ENCODE results near the gene GRIN3A. TPM values are rescaled to one million over a fixed set of nuclear protein-coding genes. Genes with fewer than 3 reads are reported as not detected.

The GRIN3A gene
- polyA plus RNA-seq = under 1 TPM in 1 of 2 donors, not detected in 1; under 0.01 TPM

DNA sequence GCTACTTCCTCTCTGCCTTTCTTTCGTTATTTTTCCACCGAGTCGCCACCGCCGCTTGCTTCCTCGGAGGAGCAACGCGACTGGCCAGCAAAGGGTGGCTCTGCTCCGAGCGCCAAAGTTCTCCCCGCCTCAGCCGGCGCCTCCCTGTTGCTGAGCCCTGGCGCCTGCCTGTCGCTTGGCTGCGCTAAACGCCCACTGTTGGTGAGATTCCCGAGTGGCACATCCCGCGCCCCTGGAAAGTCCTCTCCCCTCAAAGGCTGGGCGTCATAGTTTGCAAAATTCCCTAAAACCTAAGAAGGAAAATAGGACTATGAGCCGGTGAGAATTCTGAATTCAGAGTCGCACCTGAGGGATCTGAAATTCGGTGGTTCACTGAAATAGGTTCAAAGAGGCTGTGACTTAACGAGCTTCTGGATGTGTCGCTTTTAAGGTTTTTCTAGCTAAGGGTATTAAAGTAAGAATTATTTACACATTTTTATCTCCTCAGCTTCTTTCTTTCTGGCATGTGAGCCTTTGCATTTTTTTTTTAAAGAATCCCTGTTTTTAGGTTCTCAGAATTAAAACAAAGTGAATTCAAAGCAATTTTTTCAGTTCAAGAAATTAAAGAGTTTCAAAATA lies at the start of gene GRIN3A:
Gene GRIN3A (minus strand): TSS at position 82 of the 618 bp plus-strand sequence. CDS start 668 bp downstream, outside the sequence.
- H3K27ac ChIP-seq (ENCODE audit: low read depth in 2 of 2, low read length in 1 of 2) = no peak within 1 kb of the TSS
- H3K4me3 ChIP-seq (ENCODE audit: low read depth in 1 of 2, low read length in 2 of 2) = peak within 1 kb of the TSS in 1 of 2 donors; percentile 7
- 3% methylated on average over 26 of the region's 26 CpGs for WGBS, 2 donors
- H3K36me3 ChIP-seq (ENCODE audit: control insufficient read depth in 2 of 2, insufficient read depth in 2 of 2, low read length in 1 of 2) = no peaks in the 10 kb centered on the region
- peaks cover 0 to 3% of the 10 kb centered on the region in 2 donors for H3K9me3 ChIP-seq (ENCODE audit: control insufficient read depth in 2 of 2, insufficient read depth in 1 of 2, low read depth in 1 of 2, low read length in 1 of 2)
- H3K4me1 ChIP-seq (ENCODE audit: control insufficient read depth in 2 of 2, insufficient read depth in 2 of 2, low read length in 1 of 2) = peaks cover 4 to 11% of the 10 kb centered on the region in 2 donors
- peaks cover 4 to 11% of the 10 kb centered on the region in 2 donors for H3K27me3 ChIP-seq (ENCODE audit: control insufficient read depth in 1 of 2, insufficient read depth in 2 of 2, low read length in 2 of 2)

DNA sequence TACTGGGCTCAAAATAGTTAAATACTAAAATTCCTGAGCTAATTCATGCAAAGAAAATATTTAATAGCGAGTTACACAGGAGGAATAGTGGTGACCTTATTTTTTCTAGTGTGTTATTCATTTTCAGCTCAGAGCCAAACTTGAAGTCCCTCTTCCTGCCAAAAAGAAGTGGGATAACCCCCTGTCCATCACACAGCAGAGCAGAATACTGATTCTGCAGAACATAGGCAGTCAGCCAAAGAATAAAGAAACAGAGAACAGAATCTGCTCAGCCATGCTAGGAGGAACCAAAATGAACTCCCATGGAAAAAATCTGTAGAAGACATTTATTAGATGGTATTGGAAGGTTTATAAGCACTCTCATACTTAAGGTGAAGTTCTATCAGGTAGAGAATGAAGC lies 49.4 kb upstream of the GRIN3A start:
- no peak overlapping the region for H3K4me3 ChIP-seq (ENCODE audit: low read depth in 1 of 2, low read length in 2 of 2)

GRCh38 chr9:101778332-101778731 lies 39.9 kb upstream of the GRIN3A start:
- H3K27me3 ChIP-seq (ENCODE audit: control insufficient read depth in 1 of 2, insufficient read depth in 2 of 2, low read length in 2 of 2) = no peaks in the 10 kb centered on the region
- WGBS, 2 donors = 83 to 84% methylated on average over 4 of the region's 4 CpGs
- no peak overlapping the region for H3K4me3 ChIP-seq (ENCODE audit: low read depth in 1 of 2, low read length in 2 of 2)
- H3K9me3 ChIP-seq (ENCODE audit: control insufficient read depth in 2 of 2, insufficient read depth in 1 of 2, low read depth in 1 of 2, low read length in 1 of 2) = no peaks in the 10 kb centered on the region
- no peaks in the 10 kb centered on the region for H3K36me3 ChIP-seq (ENCODE audit: control insufficient read depth in 2 of 2, insufficient read depth in 2 of 2, low read length in 1 of 2)
- H3K4me1 ChIP-seq (ENCODE audit: control insufficient read depth in 2 of 2, insufficient read depth in 2 of 2, low read length in 1 of 2) = no peaks in the 10 kb centered on the region
- no peak overlapping the region for H3K27ac ChIP-seq (ENCODE audit: low read depth in 2 of 2, low read length in 1 of 2)

More for the DNA sequence above, 49.4 kb upstream of the GRIN3A start:
- WGBS, 2 donors = 13 to 19% methylated on average over 1 of the region's 1 CpG
- Histone ChIP-seq H3K27ac (ENCODE audit: low read depth in 2 of 2, low read length in 1 of 2) (no peak overlapping the region), H3K36me3 (ENCODE audit: control insufficient read depth in 2 of 2, insufficient read depth in 2 of 2, low read length in 1 of 2) (no peaks in the 10 kb centered on the region), H3K27me3 (ENCODE audit: control insufficient read depth in 1 of 2, insufficient read depth in 2 of 2, low read length in 2 of 2) (no peaks in the 10 kb centered on the region), H3K4me1 (ENCODE audit: control insufficient read depth in 2 of 2, insufficient read depth in 2 of 2, low read length in 1 of 2) (no peaks in the 10 kb centered on the region), H3K9me3 (ENCODE audit: control insufficient read depth in 2 of 2, insufficient read depth in 1 of 2, low read depth in 1 of 2, low read length in 1 of 2) (no peaks in the 10 kb centered on the region)

DNA sequence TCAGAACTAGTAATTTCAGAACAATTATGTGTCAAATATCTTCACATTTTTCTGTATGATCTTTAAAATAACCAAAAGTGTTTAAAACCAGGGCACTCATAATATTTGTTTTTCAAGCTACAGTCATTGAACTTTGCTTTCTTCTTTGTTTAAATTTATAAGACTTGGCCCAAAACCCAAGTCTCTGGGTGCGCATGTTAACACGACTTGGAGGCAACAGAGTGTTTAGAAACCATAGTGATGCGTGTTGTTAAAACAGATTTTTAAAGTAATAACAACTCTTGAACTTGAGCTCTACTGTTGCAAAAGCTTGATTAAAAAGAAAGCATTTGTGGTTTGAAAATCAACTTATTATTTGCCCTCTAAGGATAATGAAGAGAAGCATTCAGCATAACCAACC lies 26.0 kb upstream of the GRIN3A start:
- 65% methylated on average over 3 of the region's 3 CpGs for WGBS, 2 donors
- no peak overlapping the region for H3K27ac ChIP-seq (ENCODE audit: low read depth in 2 of 2, low read length in 1 of 2)
- H3K36me3 ChIP-seq (ENCODE audit: control insufficient read depth in 2 of 2, insufficient read depth in 2 of 2, low read length in 1 of 2) = no peaks in the 10 kb centered on the region
- H3K4me3 ChIP-seq (ENCODE audit: low read depth in 1 of 2, low read length in 2 of 2) = no peak overlapping the region
- H3K4me1 ChIP-seq (ENCODE audit: control insufficient read depth in 2 of 2, insufficient read depth in 2 of 2, low read length in 1 of 2) = no peaks in the 10 kb centered on the region
- no peaks in the 10 kb centered on the region for H3K27me3 ChIP-seq (ENCODE audit: control insufficient read depth in 1 of 2, insufficient read depth in 2 of 2, low read length in 2 of 2)
- H3K9me3 ChIP-seq (ENCODE audit: control insufficient read depth in 2 of 2, insufficient read depth in 1 of 2, low read depth in 1 of 2, low read length in 1 of 2) = no peaks in the 10 kb centered on the region

DNA sequence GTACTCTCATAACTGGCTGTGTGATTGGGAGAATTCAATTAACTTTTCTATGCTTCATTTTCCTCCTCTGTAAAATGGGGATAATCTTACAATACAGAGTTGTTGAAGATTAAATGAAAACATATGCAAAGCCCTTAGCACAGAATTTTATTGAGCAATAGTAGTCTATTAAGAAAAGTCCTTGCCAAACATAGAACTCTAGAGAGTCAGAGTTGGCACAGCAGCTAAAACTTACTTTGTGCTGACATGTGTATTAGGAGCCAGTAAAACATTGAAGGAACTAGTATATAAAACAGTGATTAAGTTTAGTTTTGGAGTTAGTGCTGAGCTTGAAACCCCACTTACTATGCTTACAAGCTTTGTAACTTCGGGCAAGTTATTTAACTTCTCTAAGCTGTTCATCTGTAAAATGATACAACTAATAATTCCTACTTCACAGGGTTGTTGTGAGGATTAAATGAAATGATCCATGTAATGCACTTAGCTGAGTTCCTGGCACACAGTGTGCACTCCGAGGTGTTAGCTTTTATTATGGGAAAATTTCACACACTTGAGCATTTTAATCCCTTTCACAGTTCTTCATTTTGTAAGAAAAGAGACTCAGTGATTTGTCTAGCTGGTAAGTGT lies 20.0 kb upstream of the GRIN3A start:
- whole genome bisulfite sequencing, 2 donors = 24 to 33% methylated on average over 2 of the region's 2 CpGs
- no peaks in the 10 kb centered on the region for H3K9me3 ChIP-seq (ENCODE audit: control insufficient read depth in 2 of 2, insufficient read depth in 1 of 2, low read depth in 1 of 2, low read length in 1 of 2)
- H3K27me3 ChIP-seq (ENCODE audit: control insufficient read depth in 1 of 2, insufficient read depth in 2 of 2, low read length in 2 of 2) = no peaks in the 10 kb centered on the region
- no peak overlapping the region for H3K4me3 ChIP-seq (ENCODE audit: low read depth in 1 of 2, low read length in 2 of 2)
- no peaks in the 10 kb centered on the region for H3K4me1 ChIP-seq (ENCODE audit: control insufficient read depth in 2 of 2, insufficient read depth in 2 of 2, low read length in 1 of 2)
- H3K36me3 ChIP-seq (ENCODE audit: control insufficient read depth in 2 of 2, insufficient read depth in 2 of 2, low read length in 1 of 2) = no peaks in the 10 kb centered on the region
- H3K27ac ChIP-seq (ENCODE audit: low read depth in 2 of 2, low read length in 1 of 2) = no peak overlapping the region

DNA sequence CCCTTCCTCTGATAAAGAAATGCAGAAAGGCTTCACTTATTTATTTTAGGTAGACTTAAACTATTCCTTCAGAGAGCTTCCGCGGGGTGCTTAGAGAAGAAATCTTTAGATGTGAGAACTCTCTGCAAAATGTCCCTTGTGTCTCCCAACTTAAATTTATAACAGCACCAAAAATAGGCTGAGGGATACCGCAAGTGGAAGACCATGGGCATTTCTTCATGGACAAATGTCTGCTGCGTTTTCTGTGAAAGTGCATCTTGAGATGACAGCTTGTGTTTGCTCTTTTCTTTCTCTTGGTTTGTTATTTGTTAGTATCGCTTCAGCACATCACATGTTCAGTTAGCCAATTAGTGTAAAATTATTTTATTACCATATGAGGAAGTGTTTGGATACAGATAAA lies 15.3 kb upstream of the GRIN3A start:
- WGBS, 2 donors = 85 to 86% methylated on average over 5 of the region's 5 CpGs
- Histone ChIP-seq H3K27ac (ENCODE audit: low read depth in 2 of 2, low read length in 1 of 2) (no peak overlapping the region), H3K36me3 (ENCODE audit: control insufficient read depth in 2 of 2, insufficient read depth in 2 of 2, low read length in 1 of 2) (no peaks in the 10 kb centered on the region), H3K9me3 (ENCODE audit: control insufficient read depth in 2 of 2, insufficient read depth in 1 of 2, low read depth in 1 of 2, low read length in 1 of 2) (no peaks in the 10 kb centered on the region), H3K4me1 (ENCODE audit: control insufficient read depth in 2 of 2, insufficient read depth in 2 of 2, low read length in 1 of 2) (no peaks in the 10 kb centered on the region), H3K27me3 (ENCODE audit: control insufficient read depth in 1 of 2, insufficient read depth in 2 of 2, low read length in 2 of 2) (no peaks in the 10 kb centered on the region), H3K4me3 (ENCODE audit: low read depth in 1 of 2, low read length in 2 of 2) (no peak overlapping the region)

- Histone ChIP-seq H3K9me3 (ENCODE audit: control insufficient read depth in 2 of 2, insufficient read depth in 1 of 2, low read depth in 1 of 2, low read length in 1 of 2) (no peaks in the 10 kb centered on the region), H3K4me3 (ENCODE audit: low read depth in 1 of 2, low read length in 2 of 2) (no peak overlapping the region), H3K27me3 (ENCODE audit: control insufficient read depth in 1 of 2, insufficient read depth in 2 of 2, low read length in 2 of 2) (no peaks in the 10 kb centered on the region), H3K36me3 (ENCODE audit: control insufficient read depth in 2 of 2, insufficient read depth in 2 of 2, low read length in 1 of 2) (no peaks in the 10 kb centered on the region), H3K27ac (ENCODE audit: low read depth in 2 of 2, low read length in 1 of 2) (no peak overlapping the region), H3K4me1 (ENCODE audit: control insufficient read depth in 2 of 2, insufficient read depth in 2 of 2, low read length in 1 of 2) (no peaks in the 10 kb centered on the region)
- WGBS, 2 donors = 84 to 87% methylated on average over 2 of the region's 2 CpGs
These were observed 13.4 kb upstream of the GRIN3A start for GRCh38 chr9:101751895-101752294.

DNA sequence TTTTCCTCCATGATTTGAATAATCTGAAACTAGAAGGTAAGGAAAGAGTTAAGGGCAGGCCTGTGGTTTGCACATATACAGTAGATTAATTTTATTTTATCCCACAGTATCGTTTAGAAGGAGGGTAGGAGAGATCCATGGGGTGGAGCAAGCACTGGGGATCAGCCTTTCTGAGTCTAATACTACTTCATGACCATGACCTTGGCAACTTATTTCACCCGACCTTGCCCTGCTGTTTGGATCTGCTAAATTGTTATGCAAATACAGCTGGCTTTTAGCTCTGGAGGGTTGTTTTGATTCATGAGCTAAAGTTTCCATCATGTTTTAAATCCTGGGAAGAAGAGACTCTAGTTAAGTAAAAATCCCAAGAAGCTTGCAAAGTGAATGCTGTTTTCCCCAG lies 864 bp upstream of the GRIN3A start:
- Histone ChIP-seq H3K27me3 (ENCODE audit: control insufficient read depth in 1 of 2, insufficient read depth in 2 of 2, low read length in 2 of 2) (peaks cover 4 to 11% of the 10 kb centered on the region in 2 donors), H3K27ac (ENCODE audit: low read depth in 2 of 2, low read length in 1 of 2) (no peak overlapping the region), H3K4me3 (ENCODE audit: low read depth in 1 of 2, low read length in 2 of 2) (no peak overlapping the region), H3K9me3 (ENCODE audit: control insufficient read depth in 2 of 2, insufficient read depth in 1 of 2, low read depth in 1 of 2, low read length in 1 of 2) (peaks cover 0 to 3% of the 10 kb centered on the region in 2 donors), H3K36me3 (ENCODE audit: control insufficient read depth in 2 of 2, insufficient read depth in 2 of 2, low read length in 1 of 2) (no peaks in the 10 kb centered on the region), H3K4me1 (ENCODE audit: control insufficient read depth in 2 of 2, insufficient read depth in 2 of 2, low read length in 1 of 2) (peaks cover 4 to 11% of the 10 kb centered on the region in 2 donors)
- WGBS, 2 donors = 3 to 5% methylated on average over 2 of the region's 2 CpGs

- Histone ChIP-seq H3K4me1 (ENCODE audit: control insufficient read depth in 2 of 2, insufficient read depth in 2 of 2, low read length in 1 of 2) (peaks cover 4 to 11% of the 10 kb centered on the region in 2 donors), H3K36me3 (ENCODE audit: control insufficient read depth in 2 of 2, insufficient read depth in 2 of 2, low read length in 1 of 2) (no peaks in the 10 kb centered on the region), H3K27me3 (ENCODE audit: control insufficient read depth in 1 of 2, insufficient read depth in 2 of 2, low read length in 2 of 2) (peaks cover 4 to 11% of the 10 kb centered on the region in 2 donors), H3K27ac (ENCODE audit: low read depth in 2 of 2, low read length in 1 of 2) (no peak overlapping the region), H3K4me3 (ENCODE audit: low read depth in 1 of 2, low read length in 2 of 2) (peak overlapping the region in 1 of 2 donors; percentile 7), H3K9me3 (ENCODE audit: control insufficient read depth in 2 of 2, insufficient read depth in 1 of 2, low read depth in 1 of 2, low read length in 1 of 2) (peaks cover 0 to 3% of the 10 kb centered on the region in 2 donors)
- WGBS, 2 donors = 3 to 6% methylated on average over 70 to 78 of the region's 78 CpGs
These were observed 512 bp downstream of the GRIN3A start for GRCh38 chr9:101737705-101738565.
